ENCODE measurements around the gene METTL26. TPM values are rescaled to one million over a fixed set of nuclear protein-coding genes. Genes with fewer than 3 reads are reported as not detected.

METTL26 gene
- polyA plus RNA-seq, 3 donors = 39.3 to 62.6 (median 60.9) TPM

GRCh38 chr16:593807-594206 is 42.3 kb downstream of the METTL26 start:
- DNase-seq (ENCODE audit: extremely low read depth in 1 of 11, low read depth in 9 of 11, low spot score in 4 of 11) = no peak

DNA sequence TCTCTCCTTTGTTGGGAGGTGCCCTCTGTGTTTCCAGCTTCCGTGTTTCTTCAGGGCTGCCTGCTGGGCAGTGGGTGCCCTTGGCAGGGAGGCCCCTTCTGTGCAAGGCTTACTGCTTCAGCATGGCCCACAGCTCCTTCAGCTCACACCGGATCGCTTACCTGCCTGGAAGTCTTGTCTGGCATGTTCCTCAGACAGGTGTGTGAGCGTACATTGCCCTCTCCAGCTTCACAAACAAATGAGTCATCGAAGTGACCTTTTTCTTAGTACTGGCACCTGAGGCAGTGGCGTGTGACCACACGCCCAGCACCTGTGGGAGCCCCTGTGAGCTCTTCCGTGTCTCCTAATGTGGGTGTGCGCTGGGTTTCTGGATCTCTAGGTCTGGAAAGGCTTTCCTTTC is 42.7 kb downstream of the METTL26 start:
- no peak for DNase-seq (ENCODE audit: extremely low read depth in 1 of 11, low read depth in 9 of 11, low spot score in 4 of 11)

GRCh38 chr16:592518-593306 is 43.4 kb downstream of the METTL26 start:
- DNase-seq (ENCODE audit: extremely low read depth in 1 of 11, low read depth in 9 of 11, low spot score in 4 of 11) = no peak

GRCh38 chr16:591892-592517 is 44.1 kb downstream of the METTL26 start:
- no peak for DNase-seq (ENCODE audit: extremely low read depth in 1 of 11, low read depth in 9 of 11, low spot score in 4 of 11)

GRCh38 chr16:591231-591630 is 44.9 kb downstream of the METTL26 start:
- no peak for DNase-seq (ENCODE audit: extremely low read depth in 1 of 11, low read depth in 9 of 11, low spot score in 4 of 11)

DNA sequence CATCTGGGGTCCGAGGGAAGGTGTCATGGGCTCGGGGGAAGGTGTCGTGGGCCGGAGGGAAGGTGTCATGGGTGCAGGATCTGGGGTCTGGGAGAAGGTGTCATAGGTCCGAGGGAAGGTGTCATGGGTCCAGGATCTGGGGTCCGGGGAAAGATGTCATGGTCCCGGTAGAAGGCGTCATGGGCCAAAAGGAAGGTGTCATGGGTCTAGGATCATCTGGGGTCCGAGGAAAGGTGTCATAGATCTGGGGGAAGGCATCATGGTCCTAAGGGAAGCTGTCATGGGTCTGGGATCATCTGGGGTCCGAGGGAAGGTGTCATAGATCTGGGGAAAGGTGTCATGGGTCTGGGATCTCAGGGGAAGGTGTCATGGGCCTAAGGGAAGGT is 45.3 kb downstream of the METTL26 start:
- no peak for DNase-seq (ENCODE audit: extremely low read depth in 1 of 11, low read depth in 9 of 11, low spot score in 4 of 11)

- DNase-seq (ENCODE audit: extremely low read depth in 1 of 11, low read depth in 9 of 11, low spot score in 4 of 11) = no peak
Measured at GRCh38 chr16:590188-590814, 45.8 kb downstream of the METTL26 start.

DNA sequence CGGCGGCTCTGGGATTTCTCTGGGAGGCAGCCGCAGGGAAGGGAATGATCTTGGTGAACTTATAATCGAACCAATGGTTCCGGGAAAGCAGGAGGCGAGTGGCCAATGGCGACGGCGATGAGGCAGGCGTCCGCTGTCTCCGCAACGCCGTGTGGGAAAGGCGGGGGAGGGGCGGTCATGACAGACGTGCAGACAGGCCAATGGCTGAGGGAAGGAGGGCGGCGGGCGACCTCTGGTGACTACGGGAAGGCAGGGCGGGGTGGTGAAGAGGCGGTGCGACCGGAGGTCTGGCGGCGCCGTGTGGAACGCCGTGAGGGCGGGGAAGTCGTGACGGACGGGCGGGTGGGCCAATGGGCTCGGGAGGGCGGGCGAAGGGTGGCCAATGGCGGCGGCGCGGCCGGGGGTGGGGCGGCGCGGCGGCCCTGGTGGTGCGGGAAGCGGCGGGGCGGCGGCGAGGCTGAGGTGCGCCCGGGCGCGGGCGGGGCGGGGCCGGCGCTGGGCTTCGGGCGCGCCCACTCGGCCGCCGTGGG is 46.4 kb downstream of the METTL26 start, which contains the start of gene RAB40C:
Gene RAB40C, plus strand, starts transcription at position 409 of the 530 bp plus-strand sequence. CDS start 226 bp downstream, outside the sequence.
- peak; percentile 90 to 98 (median 96) for DNase-seq (ENCODE audit: extremely low read depth in 1 of 11, low read depth in 9 of 11, low spot score in 4 of 11)

- peak; percentile 85 to 97 (median 94) for DNase-seq (ENCODE audit: extremely low read depth in 1 of 11, low read depth in 9 of 11, low spot score in 4 of 11)
Measured at GRCh38 chr16:588889-589657, 47.0 kb downstream of the METTL26 start.

DNA sequence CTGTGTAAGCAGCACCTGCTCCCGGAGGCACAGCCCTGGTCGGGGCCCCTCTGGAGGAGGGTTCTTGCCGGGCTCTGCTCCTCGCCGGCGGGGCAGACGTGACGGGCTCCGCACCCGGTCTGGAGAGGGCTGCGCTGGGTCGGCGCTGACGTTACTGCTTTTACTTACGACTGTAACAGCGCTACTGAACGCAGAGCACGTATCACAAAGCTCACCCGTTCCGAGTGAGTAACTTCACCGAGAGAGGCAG is 47.5 kb downstream of the METTL26 start:
- peak in 1 of 11 donors; percentile 50 for DNase-seq (ENCODE audit: extremely low read depth in 1 of 11, low read depth in 9 of 11, low spot score in 4 of 11)

DNA sequence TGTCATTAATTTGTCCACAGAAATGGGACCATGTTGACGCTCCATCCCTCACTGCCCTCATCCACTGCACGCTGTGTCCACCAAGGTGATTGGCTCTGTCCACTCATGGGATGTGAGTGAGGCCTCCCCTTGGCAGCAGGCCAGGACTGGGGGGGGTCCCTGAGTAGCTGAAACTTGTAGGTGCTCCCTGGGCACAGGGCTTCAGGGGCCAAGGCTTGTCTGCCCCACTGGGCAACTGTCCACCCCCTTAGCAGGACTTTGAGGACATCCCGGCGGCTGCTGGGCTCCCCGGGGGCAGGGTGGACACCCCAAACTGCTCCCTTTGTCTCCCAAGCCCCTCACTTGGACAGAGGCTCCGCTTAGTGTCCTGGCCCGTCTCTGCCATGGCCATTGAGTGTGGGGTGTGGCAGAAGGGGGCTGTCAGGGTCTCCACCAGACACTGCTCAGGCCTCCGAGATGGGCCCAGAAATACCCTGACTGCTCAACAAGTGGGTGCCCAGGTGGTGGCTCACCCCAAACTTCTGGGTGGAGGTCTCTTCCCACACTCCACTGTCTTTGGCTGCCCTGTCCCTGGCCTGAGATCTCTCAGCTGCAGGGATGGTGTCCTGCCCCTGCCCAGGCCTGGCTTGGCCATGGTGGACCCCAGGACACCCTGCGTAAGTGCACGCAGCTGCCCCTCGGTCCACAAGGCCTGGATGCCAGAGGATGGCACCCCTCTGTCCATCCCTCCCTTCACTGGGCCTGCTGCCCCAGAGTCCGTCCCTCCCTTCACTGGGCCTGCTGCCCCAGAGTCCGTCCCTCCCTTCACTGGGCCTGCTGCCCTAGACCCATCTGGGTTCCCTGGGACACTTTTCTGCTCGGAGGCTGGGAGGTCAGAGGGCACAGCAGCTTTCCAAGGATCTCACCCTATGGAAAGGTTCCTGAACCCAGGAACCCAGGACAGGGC is 49.2 kb downstream of the METTL26 start:
- DNase-seq (ENCODE audit: extremely low read depth in 1 of 11, low read depth in 9 of 11, low spot score in 4 of 11) = no peak

DNA sequence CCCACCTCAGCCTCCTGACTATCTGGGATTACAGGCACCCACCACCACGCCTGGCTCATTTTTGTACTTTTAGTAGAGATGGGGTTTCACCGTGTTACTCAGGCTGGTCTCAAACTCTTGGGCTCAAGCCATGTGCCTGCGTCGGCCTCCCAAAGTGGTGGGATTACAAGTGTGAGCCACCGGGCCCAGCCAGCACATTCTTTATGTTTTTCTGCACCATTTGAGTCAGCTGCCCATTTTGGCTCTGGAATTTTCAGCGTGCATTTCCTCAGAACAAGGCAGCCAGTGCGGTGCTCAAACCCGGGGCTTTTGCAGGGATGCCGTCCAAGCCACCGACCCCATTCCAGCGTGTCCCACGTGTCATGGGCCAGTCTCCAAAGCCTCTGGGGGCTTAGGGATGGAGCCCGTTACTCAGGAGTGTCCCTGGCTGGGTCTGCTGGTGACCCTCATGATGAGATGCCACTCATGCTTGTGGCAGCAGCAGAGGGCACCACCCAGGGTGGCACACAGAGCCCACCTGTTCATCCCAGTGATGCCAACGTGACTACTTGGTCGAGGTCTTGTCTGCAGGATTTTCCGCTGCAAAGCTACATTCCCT is 50.0 kb downstream of the METTL26 start:
- DNase-seq (ENCODE audit: extremely low read depth in 1 of 11, low read depth in 9 of 11, low spot score in 4 of 11) = no peak

DNA sequence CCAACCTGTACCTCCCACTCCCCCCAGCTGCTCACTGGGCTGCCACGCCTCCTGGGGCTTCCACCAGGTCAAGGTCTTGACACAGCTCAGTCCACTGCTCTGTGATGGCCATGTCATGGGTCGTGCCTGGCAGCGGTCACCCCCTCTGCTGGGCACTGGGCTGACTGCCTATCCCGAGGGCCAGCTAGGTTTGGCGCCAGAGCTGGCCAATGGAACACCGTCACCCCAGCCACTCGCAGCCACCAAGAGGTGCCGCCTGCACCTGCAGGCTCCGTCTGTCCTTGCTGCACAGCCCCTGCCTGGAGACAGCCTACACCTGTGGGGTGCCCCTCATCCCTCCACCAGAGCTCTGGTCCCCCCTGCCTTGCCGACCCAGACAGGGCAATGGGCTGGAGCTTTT is 50.8 kb downstream of the METTL26 start:
- DNase-seq (ENCODE audit: extremely low read depth in 1 of 11, low read depth in 9 of 11, low spot score in 4 of 11) = no peak

Other genes with a start within 250 kb of the METTL26 start
- 100 to 1,000 TPM; 108 to 146 (median 134) TPM for gene NME4, start 239.1 kb downstream of the METTL26 start, polyA plus RNA-seq (ENCODE audit: insufficient read length in 3 of 3)
- gene DECR2, start 234.4 kb downstream of the METTL26 start, polyA plus RNA-seq (ENCODE audit: insufficient read length in 3 of 3) = 10 to 100 TPM; 20.7 to 47.6 (median 21.2) TPM
- 100 to 1,000 TPM in 2 of 3 donors, 10 to 100 TPM in 1; 96.3 to 159 (median 104) TPM for gene RAB11FIP3, start 210.7 kb downstream of the METTL26 start, polyA plus RNA-seq (ENCODE audit: insufficient read length in 3 of 3)
- gene CAPN15, start 108.6 kb downstream of the METTL26 start, polyA plus RNA-seq (ENCODE audit: insufficient read length in 3 of 3) = 10 to 100 TPM; 23.2 to 37.7 (median 35.0) TPM
- 10 to 100 TPM in 2 of 3 donors, 1 to 10 TPM in 1; 5.7 to 14.0 (median 14.0) TPM for gene PRR35, start 75.9 kb downstream of the METTL26 start, polyA plus RNA-seq (ENCODE audit: insufficient read length in 3 of 3)
- gene NHLRC4, start 69.3 kb downstream of the METTL26 start, polyA plus RNA-seq (ENCODE audit: insufficient read length in 3 of 3) = 1 to 10 TPM; 5.1 to 8.9 (median 8.1) TPM
- gene PIGQ, start 66.3 kb downstream of the METTL26 start, polyA plus RNA-seq (ENCODE audit: insufficient read length in 3 of 3) = 10 to 100 TPM; 49.0 to 82.6 (median 66.2) TPM
- 10 to 100 TPM; 14.3 to 32.5 (median 23.6) TPM for gene RAB40C, start 46.2 kb downstream of the METTL26 start, polyA plus RNA-seq (ENCODE audit: insufficient read length in 3 of 3)
- 1 to 10 TPM; 1.3 to 2.0 (median 2.0) TPM for gene WFIKKN1, start 5.3 kb downstream of the METTL26 start, polyA plus RNA-seq (ENCODE audit: insufficient read length in 3 of 3)
- 10 to 100 TPM; 10.2 to 31.8 (median 22.6) TPM for gene MCRIP2, start 5.5 kb upstream of the METTL26 start, polyA plus RNA-seq (ENCODE audit: insufficient read length in 3 of 3)
- gene WDR90, start 13.1 kb upstream of the METTL26 start, polyA plus RNA-seq (ENCODE audit: insufficient read length in 3 of 3) = 10 to 100 TPM; 36.9 to 62.0 (median 48.4) TPM
- gene RHOT2, start 31.8 kb upstream of the METTL26 start, polyA plus RNA-seq (ENCODE audit: insufficient read length in 3 of 3) = 100 to 1,000 TPM in 1 of 3 donors, 10 to 100 TPM in 2; 51.8 to 111 (median 92.9) TPM
- gene RHBDL1, start 39.4 kb upstream of the METTL26 start, polyA plus RNA-seq (ENCODE audit: insufficient read length in 3 of 3) = 1 to 10 TPM in 2 of 3 donors, under 1 TPM in 1; 0.84 to 2.5 (median 2.3) TPM
- gene STUB1, start 44.1 kb upstream of the METTL26 start, polyA plus RNA-seq (ENCODE audit: insufficient read length in 3 of 3) = 100 to 1,000 TPM in 2 of 3 donors, 10 to 100 TPM in 1; 97.8 to 133 (median 126) TPM
- gene JMJD8, start 48.0 kb upstream of the METTL26 start, polyA plus RNA-seq (ENCODE audit: insufficient read length in 3 of 3) = 10 to 100 TPM; 48.7 to 73.8 (median 73.5) TPM
- gene WDR24, start 54.1 kb upstream of the METTL26 start, polyA plus RNA-seq (ENCODE audit: insufficient read length in 3 of 3) = 10 to 100 TPM in 2 of 3 donors, 1 to 10 TPM in 1; 8.8 to 16.1 (median 14.2) TPM
- 1 to 10 TPM in 1 of 3 donors, under 1 TPM in 2; 0.67 to 2.7 (median 0.92) TPM for gene FBXL16, start 69.5 kb upstream of the METTL26 start, polyA plus RNA-seq (ENCODE audit: insufficient read length in 3 of 3)
- gene METRN, start 78.8 kb upstream of the METTL26 start, polyA plus RNA-seq (ENCODE audit: insufficient read length in 3 of 3) = 10 to 100 TPM in 2 of 3 donors, 1 to 10 TPM in 1; 4.0 to 15.4 (median 11.3) TPM
- 10 to 100 TPM; 10.4 to 22.6 (median 21.6) TPM for gene ANTKMT, start 84.8 kb upstream of the METTL26 start, polyA plus RNA-seq (ENCODE audit: insufficient read length in 3 of 3)
- gene CCDC78, start 90.1 kb upstream of the METTL26 start, polyA plus RNA-seq (ENCODE audit: insufficient read length in 3 of 3) = 1 to 10 TPM; 1.5 to 3.6 (median 3.1) TPM
- gene HAGHL, start 90.8 kb upstream of the METTL26 start, polyA plus RNA-seq (ENCODE audit: insufficient read length in 3 of 3) = 10 to 100 TPM in 1 of 3 donors, 1 to 10 TPM in 2; 3.8 to 12.1 (median 5.1) TPM
- gene CIAO3, start 104.7 kb upstream of the METTL26 start, polyA plus RNA-seq (ENCODE audit: insufficient read length in 3 of 3) = 10 to 100 TPM; 22.7 to 42.3 (median 26.5) TPM
- gene MSLN, start 124.4 kb upstream of the METTL26 start, polyA plus RNA-seq (ENCODE audit: insufficient read length in 3 of 3) = 10 to 100 TPM; 12.7 to 36.0 (median 18.1) TPM
- gene RPUSD1, start 152.1 kb upstream of the METTL26 start, polyA plus RNA-seq (ENCODE audit: insufficient read length in 3 of 3) = 10 to 100 TPM in 2 of 3 donors, 1 to 10 TPM in 1; 9.1 to 22.4 (median 16.7) TPM
- 10 to 100 TPM; 22.3 to 35.4 (median 32.3) TPM for gene CHTF18, start 152.3 kb upstream of the METTL26 start, polyA plus RNA-seq (ENCODE audit: insufficient read length in 3 of 3)
- gene GNG13, start 164.4 kb upstream of the METTL26 start, polyA plus RNA-seq (ENCODE audit: insufficient read length in 3 of 3) = under 1 TPM; 0.41 to 0.58 (median 0.47) TPM

Data from renal cortex interstitium (tissue), 11 donors.